DND-41 (cell line): ENCODE data around the gene RUBCNL.
A peak's percentile ranks its signal among the peaks of the same experiment; 100 is the strongest.

ENCODE experiments used
- ATAC-seq: fragments of 200-7000 bp; cut with Tn5 transposase; 3 replicates; pipeline ENCODE4 v1.9.1; 2021; ENCODE audit warnings: low read depth; ENCODE audit not compliant: insufficient read depth
- DNase-seq: peaks from one replicate; pipeline ENCODE4 v3.0.0-alpha.2; 2020
- H2AFZ ChIP-seq: 2 replicates; pipeline ENCODE4 v1.6.0; 2012; ENCODE audit warnings: low read depth, low read length
- H3K27ac ChIP-seq: 2 replicates; pipeline ENCODE4 v1.5.1; 2012; ENCODE audit warnings: low read length, inconsistent platforms
- H3K27me3 ChIP-seq: fragments of 200-600 bp; sonication (generic); 2 replicates; pipeline ENCODE4 v1.6.0; 2012; ENCODE audit warnings: low read length, mild to moderate bottlenecking, inconsistent platforms; ENCODE audit not compliant: insufficient read depth, poor library complexity
- H3K36me3 ChIP-seq: 2 replicates; pipeline ENCODE4 v1.5.1; 2012; ENCODE audit warnings: low read length, inconsistent platforms; ENCODE audit not compliant: insufficient read depth
- H3K4me1 ChIP-seq: 2 replicates; pipeline ENCODE4 v1.5.1; 2012; ENCODE audit warnings: mild to moderate bottlenecking, low read length; ENCODE audit not compliant: insufficient read depth
- H3K4me2 ChIP-seq: 2 replicates; pipeline ENCODE4 v1.6.0; 2012; ENCODE audit warnings: mild to moderate bottlenecking, moderate library complexity, low read length, inconsistent platforms; ENCODE audit not compliant: insufficient read depth
- H3K4me3 ChIP-seq, 2 experiments: fragments of 200-600 bp in 1 of 2; shearing (Covaris generic) in 1 of 2; 2 replicates each; pipeline ENCODE4 v1.5.1; 2012 to 2016; ENCODE audit warnings: inconsistent platforms in 2 of 2, low read length in 2 of 2, mild to moderate bottlenecking in 2 of 2, low read depth in 1 of 2, moderate library complexity in 1 of 2
- H3K79me2 ChIP-seq: 2 replicates; pipeline ENCODE4 v1.6.0; 2012; ENCODE audit warnings: low read length, inconsistent platforms; ENCODE audit not compliant: insufficient read depth
- H3K9ac ChIP-seq: 2 replicates; pipeline ENCODE4 v1.6.0; 2012; ENCODE audit warnings: low read depth, mild to moderate bottlenecking, inconsistent platforms, low read length, moderate library complexity
- H3K9me3 ChIP-seq: 2 replicates; pipeline ENCODE4 v1.5.1; 2012; ENCODE audit warnings: low read length, moderate library complexity, mild to moderate bottlenecking, inconsistent platforms; ENCODE audit not compliant: insufficient read depth, severe bottlenecking
- H4K20me1 ChIP-seq: 2 replicates; pipeline ENCODE4 v1.6.0; 2012; ENCODE audit warnings: low read length; ENCODE audit not compliant: insufficient read depth
- EZH2 ChIP-seq: IDR thresholded peaks from 3 replicates; pipeline ENCODE4 v1.6.1; 2012; ENCODE audit warnings: borderline replicate concordance, low read depth, mild to moderate bottlenecking, moderate library complexity, low read length, inconsistent platforms; ENCODE audit not compliant: severe bottlenecking
- TF ChIP-seq, protein P1 (sequence below): IDR thresholded peaks from 2 replicates; pipeline ENCODE4 v1.5.1; 2012; ENCODE audit warnings: borderline replicate concordance, low read length, moderate library complexity, mild to moderate bottlenecking; ENCODE audit not compliant: poor library complexity, severe bottlenecking; ENCODE audit errors: extremely low read depth

The RUBCNL gene

DNA sequence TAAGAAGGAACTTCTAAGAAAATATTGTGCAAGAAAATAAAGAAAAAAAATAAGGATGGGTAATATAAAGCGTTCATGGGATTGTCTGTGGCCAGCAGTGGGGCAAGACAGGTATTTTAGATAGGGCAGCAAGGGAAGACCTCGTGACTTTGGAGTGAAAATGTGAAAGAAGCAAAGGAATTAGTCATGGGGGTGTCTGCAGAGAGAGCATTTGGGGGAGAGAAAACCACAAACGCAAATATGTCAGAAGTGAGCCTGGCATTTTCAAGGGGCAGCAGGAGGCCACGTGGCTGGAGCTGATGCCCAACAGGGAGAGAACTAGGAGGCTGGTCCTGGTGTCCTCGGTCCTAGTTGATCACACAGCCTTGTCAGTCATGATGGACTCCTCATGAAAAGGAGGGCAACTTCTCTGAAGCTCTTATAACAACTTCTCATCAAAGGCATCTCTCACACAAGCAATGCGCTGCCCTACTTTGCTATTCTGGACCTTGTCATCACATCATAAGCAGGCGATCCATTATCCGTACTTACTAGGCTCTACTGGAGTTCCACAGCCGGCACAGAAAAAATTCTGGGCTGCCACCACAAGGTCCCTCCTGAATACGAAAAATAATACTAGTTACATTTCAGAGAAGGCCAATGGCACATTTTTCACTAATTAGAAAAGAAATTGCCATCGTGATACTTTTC lies 31.0 kb downstream of the RUBCNL start:
- ATAC-seq = no peak
- Histone ChIP-seq H3K27ac (no peak overlapping the region), H3K9me3 (no peaks in the 10 kb centered on the region), H3K36me3 (peaks cover 23% of the 10 kb centered on the region), H4K20me1 (no peaks in the 10 kb centered on the region), H3K4me3 (no peak overlapping the region), H3K79me2 (no peaks in the 10 kb centered on the region), H3K4me2 (no peak overlapping the region), H3K27me3 (no peaks in the 10 kb centered on the region), H3K4me1 (no peaks in the 10 kb centered on the region), H2AFZ (no peak overlapping the region), H3K9ac (no peak overlapping the region)
- no peak for DNase-seq
- TF ChIP-seq, protein P1, sequence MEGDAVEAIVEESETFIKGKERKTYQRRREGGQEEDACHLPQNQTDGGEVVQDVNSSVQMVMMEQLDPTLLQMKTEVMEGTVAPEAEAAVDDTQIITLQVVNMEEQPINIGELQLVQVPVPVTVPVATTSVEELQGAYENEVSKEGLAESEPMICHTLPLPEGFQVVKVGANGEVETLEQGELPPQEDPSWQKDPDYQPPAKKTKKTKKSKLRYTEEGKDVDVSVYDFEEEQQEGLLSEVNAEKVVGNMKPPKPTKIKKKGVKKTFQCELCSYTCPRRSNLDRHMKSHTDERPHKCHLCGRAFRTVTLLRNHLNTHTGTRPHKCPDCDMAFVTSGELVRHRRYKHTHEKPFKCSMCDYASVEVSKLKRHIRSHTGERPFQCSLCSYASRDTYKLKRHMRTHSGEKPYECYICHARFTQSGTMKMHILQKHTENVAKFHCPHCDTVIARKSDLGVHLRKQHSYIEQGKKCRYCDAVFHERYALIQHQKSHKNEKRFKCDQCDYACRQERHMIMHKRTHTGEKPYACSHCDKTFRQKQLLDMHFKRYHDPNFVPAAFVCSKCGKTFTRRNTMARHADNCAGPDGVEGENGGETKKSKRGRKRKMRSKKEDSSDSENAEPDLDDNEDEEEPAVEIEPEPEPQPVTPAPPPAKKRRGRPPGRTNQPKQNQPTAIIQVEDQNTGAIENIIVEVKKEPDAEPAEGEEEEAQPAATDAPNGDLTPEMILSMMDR = no peak

DNA sequence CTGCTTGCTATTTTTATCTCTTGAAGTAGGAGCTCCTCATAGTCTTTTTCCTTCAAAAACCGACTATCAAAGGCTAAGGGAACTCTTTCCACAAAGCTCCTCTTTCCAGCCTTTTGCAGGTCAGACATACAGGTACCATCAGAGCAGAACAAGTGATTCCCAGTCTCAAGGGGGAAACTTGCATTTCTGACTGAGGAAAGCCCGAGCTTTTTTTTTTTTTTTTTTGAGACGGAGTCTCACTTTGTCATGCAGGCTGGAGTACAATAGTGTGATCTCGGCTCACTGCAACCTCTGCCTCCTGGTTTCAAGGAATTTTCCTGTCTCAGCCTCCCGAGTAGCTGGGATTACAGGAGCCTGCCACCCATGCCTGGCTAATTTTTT lies 32.0 kb downstream of the RUBCNL start:
- H4K20me1 ChIP-seq = no peaks in the 10 kb centered on the region
- H3K4me1 ChIP-seq = no peaks in the 10 kb centered on the region
- H3K27ac ChIP-seq = no peak overlapping the region
- no peaks in the 10 kb centered on the region for H3K27me3 ChIP-seq
- H3K4me2 ChIP-seq = no peak overlapping the region
- H3K9ac ChIP-seq = no peak overlapping the region
- H2AFZ ChIP-seq = no peak overlapping the region
- no peaks in the 10 kb centered on the region for H3K9me3 ChIP-seq
- no peak for TF ChIP-seq EZH2
- TF ChIP-seq, protein P1 = no peak
- peaks cover 25% of the 10 kb centered on the region for H3K36me3 ChIP-seq
- no peak for DNase-seq
- no peak for ATAC-seq
- no peaks in the 10 kb centered on the region for H3K79me2 ChIP-seq
- no peak overlapping the region for H3K4me3 ChIP-seq

DNA sequence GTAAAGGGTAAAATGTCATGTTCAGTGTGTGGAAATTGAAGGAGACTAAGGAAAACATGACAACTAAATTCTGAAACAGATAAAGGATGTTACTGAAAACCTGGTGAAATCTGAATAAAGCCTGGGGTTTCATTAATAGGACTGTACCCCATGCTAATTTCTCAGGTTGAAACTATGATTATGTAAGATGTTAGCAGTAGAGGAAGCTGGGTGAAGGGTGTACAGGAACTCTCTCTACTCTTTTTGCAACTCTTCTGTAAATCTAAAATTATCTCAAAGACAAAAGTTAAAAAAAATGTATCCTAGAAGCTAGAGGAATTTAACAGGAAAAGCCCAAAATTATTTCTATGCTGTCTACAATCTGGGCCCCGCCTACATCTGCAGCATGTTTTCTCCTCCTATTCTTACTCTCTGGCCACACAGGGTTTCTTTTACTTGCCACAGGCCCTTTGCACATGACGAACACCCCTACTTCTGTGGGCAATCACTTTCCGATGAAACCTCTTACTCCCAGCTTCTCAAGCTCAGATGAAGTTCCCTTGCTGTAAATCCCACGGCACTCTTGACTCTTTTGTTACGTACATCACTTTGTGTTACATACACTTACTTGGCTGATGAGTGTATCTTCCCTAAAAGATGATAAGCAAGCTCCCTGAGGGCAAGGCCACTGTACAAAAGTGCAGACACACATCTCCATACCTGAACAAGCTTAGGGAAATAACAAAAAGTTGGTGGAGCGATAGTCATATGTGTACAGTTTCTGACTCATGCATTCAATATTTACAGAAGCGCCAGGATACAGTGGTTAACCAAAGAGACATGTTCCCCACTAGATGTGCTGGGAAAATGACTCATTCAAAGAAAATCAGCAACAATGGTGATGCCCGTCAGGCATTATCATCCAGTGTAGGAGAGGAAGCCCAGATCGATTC lies 32.6 kb downstream of the RUBCNL start:
- TF ChIP-seq EZH2 = no peak
- TF ChIP-seq, protein P1 = no peak
- Histone ChIP-seq H3K27ac (no peak overlapping the region), H3K36me3 (peaks cover 28% of the 10 kb centered on the region)

More for the DNA sequence above, 32.6 kb downstream of the RUBCNL start:
- no peaks in the 10 kb centered on the region for H3K4me1 ChIP-seq
- H3K79me2 ChIP-seq = no peaks in the 10 kb centered on the region
- H3K4me2 ChIP-seq = no peak overlapping the region
- H4K20me1 ChIP-seq = no peaks in the 10 kb centered on the region
- no peaks in the 10 kb centered on the region for H3K27me3 ChIP-seq
- H3K4me3 ChIP-seq = no peak overlapping the region
- DNase-seq = no peak
- H3K9ac ChIP-seq = no peak overlapping the region
- peak; percentile 61 for ATAC-seq
- H3K9me3 ChIP-seq = no peaks in the 10 kb centered on the region
- H2AFZ ChIP-seq = no peak overlapping the region
